IMR-90 (cell line): ENCODE measurements around the gene ACOT4. TPM values are rescaled to one million over a fixed set of nuclear protein-coding genes. Genes with fewer than 3 reads are reported as not detected.

Experiments used
- ATAC-seq: fragments of 200-7000 bp; cut with Tn5 transposase; 2 replicates; pipeline ENCODE4 v1.9.1; 2020; ENCODE audit warnings: low read depth, mild to moderate bottlenecking, moderate library complexity
- BruUV-seq: library from RNA; stranded (reverse); fragments of 400-500 nt; replicated peaks from 2 replicates; lab custom pipeline; 2021; lab: Mats Ljungman, UMichigan
- CTCF ChIA-PET: fragments of 300-600 bp; formaldehyde crosslinking; extraction: SDS; loops from one replicate; lab custom pipeline; 2021; ENCODE audit warnings: antibody characterized with exemption; lab: Yijun Ruan, JAX
- POLR2A ChIA-PET: fragments of 300-600 bp; sonication (Branson Sonifier 250); formaldehyde crosslinking; loops from one replicate; lab custom pipeline; 2022; ENCODE audit warnings: antibody characterized with exemption; ENCODE audit not compliant: unreplicated experiment; lab: Charles Lee
- DNase-seq: peaks from one replicate; pipeline ENCODE4 v3.0.0; 2013
- H2AFZ ChIP-seq: replicated peaks from 2 replicates; pipeline ENCODE3; 2013; ENCODE audit warnings: low read length, mild to moderate bottlenecking; ENCODE audit not compliant: poor library complexity
- H2AK5ac ChIP-seq: 2 replicates; pipeline ENCODE4 v1.6.1; 2013; ENCODE audit warnings: low read depth, low read length, inconsistent platforms
- H2AK9ac ChIP-seq: replicated peaks from 2 replicates; pipeline ENCODE3; 2013; ENCODE audit warnings: mild to moderate bottlenecking, low read depth, low read length, moderate library complexity; ENCODE audit not compliant: poor library complexity
- H2BK120ac ChIP-seq: 2 replicates; pipeline ENCODE4 v1.6.1; 2013; ENCODE audit warnings: low read depth, low read length, inconsistent platforms
- H2BK15ac ChIP-seq: 3 replicates; pipeline ENCODE4 v1.6.1; 2013; ENCODE audit warnings: low read depth, low read length, inconsistent platforms
- H2BK20ac ChIP-seq: 2 replicates; pipeline ENCODE4 v1.6.1; 2013; ENCODE audit warnings: low read depth, mild to moderate bottlenecking, inconsistent platforms, low read length, moderate library complexity
- H2BK5ac ChIP-seq: 2 replicates; pipeline ENCODE4 v1.6.1; 2013; ENCODE audit warnings: mild to moderate bottlenecking, low read depth, low read length, inconsistent platforms; ENCODE audit not compliant: poor library complexity, severe bottlenecking
- H3K14ac ChIP-seq: replicated peaks from 2 replicates; pipeline ENCODE4 v1.6.1; 2013; ENCODE audit warnings: low read depth, low read length, inconsistent platforms
- H3K18ac ChIP-seq: 2 replicates; pipeline ENCODE4 v1.6.1; 2013; ENCODE audit warnings: low read depth, low read length, control low read depth
- H3K23ac ChIP-seq: 2 replicates; pipeline ENCODE4 v1.6.1; 2013; ENCODE audit warnings: low read depth, low read length, inconsistent platforms
- H3K27ac ChIP-seq: 2 replicates; pipeline ENCODE4 v1.5.1; 2013; ENCODE audit warnings: mild to moderate bottlenecking, control low read depth, low read length; ENCODE audit not compliant: insufficient read depth
- H3K27me3 ChIP-seq: 2 replicates; pipeline ENCODE4 v1.6.1; 2013; ENCODE audit warnings: low read length; ENCODE audit not compliant: control insufficient read depth, insufficient read depth
- H3K36me3 ChIP-seq: 2 replicates; pipeline ENCODE4 v1.6.1; 2013; ENCODE audit warnings: low read length, mixed read lengths; ENCODE audit not compliant: control insufficient read depth, insufficient read depth
- H3K4ac ChIP-seq: 2 replicates; pipeline ENCODE4 v1.6.1; 2013; ENCODE audit warnings: low read depth, low read length, inconsistent platforms
- H3K4me1 ChIP-seq: 2 replicates; pipeline ENCODE4 v1.6.1; 2013; ENCODE audit warnings: low read length, mixed read lengths; ENCODE audit not compliant: control insufficient read depth, insufficient read depth
- H3K4me2 ChIP-seq: 2 replicates; pipeline ENCODE4 v1.6.1; 2013; ENCODE audit warnings: low read depth, mild to moderate bottlenecking, control low read depth, low read length, moderate library complexity
- H3K4me3 ChIP-seq: 2 replicates; pipeline ENCODE4 v1.5.1; 2013; ENCODE audit warnings: low read depth, mild to moderate bottlenecking, control low read depth, low read length, moderate library complexity; ENCODE audit not compliant: insufficient read depth
- H3K56ac ChIP-seq: 2 replicates; pipeline ENCODE4 v1.6.1; 2013; ENCODE audit warnings: low read length, inconsistent platforms; ENCODE audit not compliant: insufficient read depth; ENCODE audit errors: extremely low read depth
- H3K79me1 ChIP-seq, 2 experiments: 2 replicates each; pipeline ENCODE4 v1.6.1; 2013; ENCODE audit warnings: low read length in 2 of 2, inconsistent platforms in 1 of 2, low read depth in 1 of 2
- H3K9ac ChIP-seq: 2 replicates; pipeline ENCODE4 v1.6.1; 2013; ENCODE audit warnings: low read depth, low read length, control low read depth
- H3K9me1 ChIP-seq: 2 replicates; pipeline ENCODE4 v1.6.1; 2013; ENCODE audit warnings: low read length, inconsistent platforms; ENCODE audit not compliant: insufficient read depth
- H3K9me3 ChIP-seq: 2 replicates; pipeline ENCODE4 v1.6.1; 2013; ENCODE audit warnings: low read length; ENCODE audit not compliant: control insufficient read depth, insufficient read depth
- H4K20me1 ChIP-seq: 2 replicates; pipeline ENCODE4 v1.6.1; 2013; ENCODE audit warnings: low read length, inconsistent platforms; ENCODE audit not compliant: insufficient read depth
- H4K5ac ChIP-seq: 2 replicates; pipeline ENCODE4 v1.6.1; 2013; ENCODE audit warnings: mild to moderate bottlenecking, low read depth, low read length, control low read depth
- H4K8ac ChIP-seq, 2 experiments: 2 replicates each; pipeline ENCODE4 v1.6.1; 2013; ENCODE audit warnings: low read depth in 2 of 2, low read length in 2 of 2, control low read depth in 1 of 2, inconsistent platforms in 1 of 2
- H4K91ac ChIP-seq: 2 replicates; pipeline ENCODE4 v1.6.1; 2013; ENCODE audit warnings: low read depth, low read length, inconsistent platforms; ENCODE audit not compliant: insufficient read depth
- BHLHE40 ChIP-seq: fragments of 150-350 bp; IDR thresholded peaks from 2 replicates; pipeline ENCODE4 v1.6.1; 2016; ENCODE audit warnings: mild to moderate bottlenecking, low read depth, low read length
- CEBPB ChIP-seq: IDR thresholded peaks from 2 replicates; pipeline ENCODE4 v1.6.1; 2012; ENCODE audit warnings: low read depth, low read length, improper control_type of control experiment
- CTCF ChIP-seq: conservative IDR thresholded peaks from 2 replicates; pipeline ENCODE4 v1.5.1; 2012; ENCODE audit warnings: mild to moderate bottlenecking, low read depth, low read length, improper control_type of control experiment
- MAFK ChIP-seq: IDR thresholded peaks from 2 replicates; pipeline ENCODE4 v1.6.1; 2012; ENCODE audit warnings: low read depth, low read length, improper control_type of control experiment
- NFE2L2 ChIP-seq: fragments of 150-350 bp; IDR thresholded peaks from 2 replicates; pipeline ENCODE4 v1.6.1; 2016; ENCODE audit warnings: low read depth, mild to moderate bottlenecking, low read length
- SMC3 ChIP-seq: fragments of 150-350 bp; IDR thresholded peaks from 2 replicates; pipeline ENCODE4 v1.6.1; 2016; ENCODE audit warnings: low read depth, mild to moderate bottlenecking, antibody characterized with exemption, low read length, moderate library complexity
- WGBS, 2 experiments: methylation state at CpG; one replicate each; pipeline versions ENCODE4 v1.1.5 to v1.1.7; 2013; ENCODE audit warnings: missing lambda C conversion rate in 2 of 2; ENCODE audit not compliant: insufficient read length in 1 of 2; ENCODE audit errors: extremely low coverage in 2 of 2; 5-methylcytosine and 5-hydroxymethylcytosine counted together
- dilution Hi-C: fragments of 300-500 bp; cut with HindIII; formaldehyde crosslinking; loops from one replicate; pipeline ENCODE4 v1.14.3; 2018; ENCODE audit warnings: low sequenced_read_pairs; ENCODE audit not compliant: unreplicated experiment
- in situ Hi-C: fragments of 300-500 bp; cut with MboI; formaldehyde crosslinking; loops from 3 replicates; pipeline ENCODE4 v1.14.3; 2019; ENCODE audit warnings: low sequenced_read_pairs, inconsistent platforms, mixed read lengths
- intact Hi-C: fragments of 100-400 bp; cut with micrococcal nuclease; formaldehyde crosslinking; loops from 2 replicates; pipeline ENCODE4 v1.10.0; 2022
- polyA plus RNA-seq, 3 experiments: library from polyadenylated mRNA; depleted of rRNA; stranded (reverse); fragments of >200 nt; gene quantifications; 2 replicates each; pipeline ENCODE4 v1.2.3, GENCODE V29; 2012; ENCODE audit warnings: low replicate concordance in 1 of 3
- total RNA-seq: library from RNA; depleted of rRNA; stranded (reverse); fragments of >200 nt; gene quantifications from 2 replicates; pipeline ENCODE4 v1.2.3, GENCODE V29; 2012

The ACOT4 gene
- total and polyA plus RNA-seq, 2 of the 4 experiments (the other 2 are of a cell fraction), result 0.22 to 0.54 TPM

DNA sequence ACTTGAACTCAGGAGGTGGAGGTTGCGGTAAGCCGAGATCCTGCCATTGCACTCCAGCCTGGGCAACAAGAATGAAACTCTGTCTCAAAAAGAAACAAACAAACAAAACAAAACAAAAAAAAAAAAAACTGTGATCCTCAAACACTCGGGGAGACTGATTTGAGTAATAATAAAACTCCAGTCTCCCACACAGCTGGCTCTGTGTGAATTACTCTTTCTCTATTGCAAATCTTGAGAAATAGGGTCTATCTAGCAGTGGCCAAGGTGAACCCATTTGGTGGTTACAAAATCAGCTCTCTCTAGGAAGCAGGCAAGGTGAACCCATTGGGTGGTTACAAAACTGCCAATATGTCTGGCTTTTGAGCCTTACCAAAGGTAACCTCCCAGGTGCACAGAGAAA, 14.6 kb downstream of the ACOT4 start:
- ChIA-PET CTCF (interaction anchor here (0.6 kb wide), 1 partner anchor 94 kb away, joined by 5 read pairs; no protein-coding TSS in a partner anchor), POLR2A (interaction anchor here (0.7 kb wide), 1 partner anchor 25 kb away, joined by 5 read pairs; no protein-coding TSS in a partner anchor)
- dilution Hi-C loops (no loop called here), in situ Hi-C loops (no loop called here), intact Hi-C loops (no loop called here)
- Histone ChIP-seq H3K9ac (no peak overlapping the region), H3K27me3 (no peaks in the 10 kb centered on the region; the same call in 1 of the 2 replicates), H3K23ac (no peak overlapping the region), H2AK5ac (no peak overlapping the region), H3K79me1 (no peaks in the 10 kb centered on the region), H3K9me1 (no peaks in the 10 kb centered on the region), H3K14ac (no peak overlapping the region), H3K4me2 (no peak overlapping the region), H2AK9ac (no peak overlapping the region), H2BK20ac (no peak overlapping the region), H2BK5ac (no peak overlapping the region), H3K4me1 (no peaks in the 10 kb centered on the region), H3K4me3 (no peak overlapping the region), H3K18ac (no peak overlapping the region), H3K36me3 (no peaks in the 10 kb centered on the region), H4K20me1 (no peaks in the 10 kb centered on the region), H4K91ac (no peak overlapping the region), H3K9me3 (no peaks in the 10 kb centered on the region; the same call in 1 of the 2 replicates), H3K4ac (no peak overlapping the region), H2BK120ac (no peak overlapping the region), H4K5ac (no peak overlapping the region), H4K8ac (no peak overlapping the region), H2AFZ (no peak overlapping the region), H2BK15ac (no peak overlapping the region), H3K56ac (no peak overlapping the region), H3K27ac (no peak overlapping the region)
- TF ChIP-seq SMC3 (no peak), MAFK (no peak), NFE2L2 (no peak), CEBPB (no peak), BHLHE40 (no peak), CTCF (no peak)
- DNase-seq (no peak), ATAC-seq (no peak)
- no CpG with 5 or more reads among the region's 3 CpGs for WGBS, 2 experiments
- BruUV-seq, result no TSS peak
